Stimulated activated CD8-positive, alpha-beta memory T cell treated with anti-CD3 and anti-CD28 coated beads, Interleukin-4, amount 100 ng/mL, for 4 hours (primary cell): ENCODE results near the gene AP4B1.
A peak's percentile ranks its signal among the peaks of the same experiment; 100 is the strongest.

Experiments
- DNase-seq, 2 donors: peaks; one replicate each; pipeline ENCODE4 v3.0.0-alpha.2; 2020; ENCODE audit warnings: low read depth in 2 of 2, low spot score in 1 of 2

AP4B1 gene

DNA sequence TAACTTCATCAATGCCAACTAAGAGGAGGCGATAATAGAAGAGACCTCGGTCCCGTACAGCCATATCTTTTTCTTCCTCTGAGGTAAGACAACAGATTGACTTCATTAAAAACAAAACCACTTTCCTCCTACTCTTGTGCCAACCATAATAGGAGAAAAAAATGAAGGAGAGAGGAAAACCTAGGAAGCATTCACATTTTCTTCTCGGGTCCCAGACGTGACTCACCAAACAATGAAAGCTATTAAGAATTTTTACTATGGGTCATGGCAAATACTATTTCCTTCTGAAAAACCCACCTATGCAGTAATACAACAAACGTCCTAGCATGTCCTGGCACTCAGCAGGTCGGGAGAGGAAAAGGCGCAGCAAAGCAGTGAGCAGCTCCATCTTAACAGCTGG lies 8.6 kb downstream of the AP4B1 start:
- DNase-seq: no peak

DNA sequence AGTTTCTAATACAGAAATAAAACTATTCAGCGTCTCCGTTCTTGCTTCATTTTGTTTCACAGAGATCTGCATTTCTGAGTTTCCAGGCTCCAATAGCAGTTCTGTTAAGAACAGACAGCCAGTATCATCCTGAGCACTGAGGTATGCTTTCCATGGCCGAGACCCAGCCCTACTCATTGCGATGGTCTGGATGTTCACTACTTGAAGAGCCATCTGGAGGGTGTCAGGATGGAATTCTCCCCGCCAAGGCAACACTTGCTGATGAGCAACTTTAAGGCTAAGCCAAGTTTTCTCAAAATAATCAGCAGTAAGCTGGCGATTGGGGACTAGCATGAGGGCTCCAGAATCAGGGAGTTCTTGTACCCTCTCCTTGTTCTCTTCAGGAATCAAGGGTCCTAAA lies 9.5 kb downstream of the AP4B1 start:
- DNase-seq: no peak

DNA sequence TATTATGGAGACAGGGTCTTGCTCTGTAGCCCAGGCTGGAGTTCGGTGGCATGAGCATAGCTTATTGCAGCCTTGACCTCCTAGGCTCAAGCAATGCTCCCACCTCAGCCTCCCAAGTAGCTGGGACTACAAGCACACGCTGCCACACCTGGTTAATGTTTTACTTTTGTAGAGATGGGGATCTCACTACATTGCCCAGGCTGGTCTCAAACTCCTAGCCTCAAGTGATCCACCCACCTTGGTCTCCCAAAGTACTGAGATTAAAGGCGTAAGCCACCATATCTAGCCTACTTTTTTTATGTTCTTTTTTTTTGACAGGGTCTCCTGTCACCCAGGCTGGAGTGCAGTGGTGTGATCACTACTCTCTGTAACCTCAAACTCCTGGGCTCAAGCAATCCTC lies 11.3 kb downstream of the AP4B1 start:
- no peak for DNase-seq

GRCh38 chr1:113891631-113892220 lies 12.9 kb downstream of the AP4B1 start:
- DNase-seq: no peak

- DNase-seq: no peak
Measured at GRCh38 chr1:113890816-113891215, 13.8 kb downstream of the AP4B1 start.

GRCh38 chr1:113887402-113888175 lies 17.0 kb downstream of the AP4B1 start, which contains the start of gene BCL2L15:
BCL2L15 (minus strand) TSS chr1:113887581; CDS start chr1:113887375, 206 bp downstream.
- DNase-seq: no peak

GRCh38 chr1:113886417-113887401 lies 17.9 kb downstream of the AP4B1 start:
- DNase-seq: no peak

DNA sequence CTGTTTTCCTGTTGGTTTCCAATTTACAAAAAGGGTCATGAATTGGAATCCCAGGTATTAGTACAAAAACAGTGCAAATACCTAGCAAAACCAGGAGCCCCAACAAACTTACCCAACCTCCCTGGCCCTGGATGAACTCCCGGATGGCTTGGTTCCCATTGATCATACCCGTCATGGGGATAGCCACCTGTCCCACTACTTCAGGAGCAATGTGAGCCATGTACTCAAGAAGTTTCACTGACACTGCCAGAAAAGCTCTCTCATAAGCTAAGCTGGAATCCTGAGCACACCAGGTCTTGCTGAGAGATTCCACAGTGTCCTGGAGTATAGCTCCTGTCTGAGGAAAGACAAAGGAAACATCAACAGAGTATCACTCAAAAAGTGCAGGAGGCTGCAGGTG lies 22.9 kb downstream of the AP4B1 start:
- DNase-seq: no peak

- no peak for DNase-seq
Measured at GRCh38 chr1:113879739-113880038, 24.9 kb downstream of the AP4B1 start.

DNA sequence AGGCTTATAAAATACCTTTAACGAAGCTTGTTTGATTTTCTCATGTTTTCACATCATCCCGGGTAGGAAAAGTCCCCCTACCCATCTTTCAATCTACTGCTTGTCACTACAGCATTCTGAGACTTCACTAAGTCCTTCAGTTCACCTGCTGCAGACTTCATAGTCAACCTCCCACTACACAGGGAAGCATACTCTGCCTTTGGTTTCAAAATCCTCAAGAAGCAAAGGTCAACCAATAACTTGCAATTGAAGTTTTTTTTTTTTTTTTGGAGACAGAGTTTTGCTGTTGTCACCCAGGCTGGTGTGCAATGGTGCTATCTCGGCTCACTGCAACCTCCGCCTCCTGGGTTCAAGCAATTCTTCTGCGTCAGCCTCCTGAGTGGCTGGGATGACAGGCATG lies 28.4 kb downstream of the AP4B1 start:
- no peak for DNase-seq

DNA sequence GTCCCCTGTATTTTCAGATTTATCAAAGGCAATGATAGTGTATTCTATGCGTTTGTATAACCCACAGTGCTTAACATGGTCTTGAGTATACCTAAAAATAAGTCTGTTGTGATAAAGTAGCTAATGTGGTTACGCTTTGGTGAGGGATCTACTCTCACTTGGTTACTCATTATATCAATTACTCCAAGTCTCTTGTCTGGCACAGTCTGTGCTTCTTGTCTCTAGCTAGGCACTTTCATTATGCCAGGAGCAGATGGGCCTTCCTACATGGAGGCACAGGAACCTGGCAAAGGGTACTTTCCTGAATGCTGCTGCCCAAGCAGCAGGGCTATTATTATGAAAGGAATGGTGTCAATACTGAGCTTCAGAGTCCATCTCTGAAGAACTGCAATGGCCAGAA lies 28.9 kb downstream of the AP4B1 start:
- DNase-seq: no peak

DNA sequence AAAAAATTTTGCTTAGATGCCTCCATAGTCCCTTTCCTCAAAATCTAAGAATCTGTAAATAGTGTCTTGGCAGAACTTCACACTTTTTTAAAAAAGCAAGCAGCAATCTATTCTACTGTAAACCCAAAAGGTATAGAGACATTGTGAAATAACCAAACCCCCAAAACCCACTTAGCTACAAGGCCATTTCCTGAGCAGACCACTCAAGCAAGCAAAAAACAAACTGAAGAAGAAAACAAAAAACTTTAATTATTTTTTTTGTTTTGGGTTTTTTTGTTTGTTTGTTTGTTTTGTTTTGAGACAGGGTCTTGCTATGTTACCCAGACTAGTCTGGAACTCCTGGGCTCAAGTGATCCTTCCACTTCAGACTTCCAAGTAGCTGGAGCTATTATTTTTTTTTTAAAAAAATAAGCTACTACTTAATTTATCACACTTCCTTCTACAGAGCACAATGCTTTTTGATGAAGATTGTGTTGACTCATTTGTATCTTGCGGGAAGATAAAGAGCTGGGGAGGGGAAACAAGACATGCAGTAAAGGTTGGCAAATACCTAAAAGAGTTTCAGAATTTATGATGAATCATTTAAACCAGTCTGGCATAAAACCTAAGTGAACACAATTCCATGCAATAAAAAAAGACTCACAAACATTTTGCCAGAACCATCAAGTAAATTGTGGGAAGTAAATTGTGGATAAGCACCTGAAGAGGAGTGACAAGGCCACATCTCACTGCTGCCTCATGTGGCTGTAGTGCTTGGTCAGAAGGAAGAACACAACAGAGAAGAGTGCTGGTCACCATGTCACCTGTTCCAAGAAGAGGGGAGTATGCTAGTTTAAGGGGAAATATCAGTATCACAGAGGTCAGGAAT lies 30.4 kb downstream of the AP4B1 start:
- no peak for DNase-seq

DNA sequence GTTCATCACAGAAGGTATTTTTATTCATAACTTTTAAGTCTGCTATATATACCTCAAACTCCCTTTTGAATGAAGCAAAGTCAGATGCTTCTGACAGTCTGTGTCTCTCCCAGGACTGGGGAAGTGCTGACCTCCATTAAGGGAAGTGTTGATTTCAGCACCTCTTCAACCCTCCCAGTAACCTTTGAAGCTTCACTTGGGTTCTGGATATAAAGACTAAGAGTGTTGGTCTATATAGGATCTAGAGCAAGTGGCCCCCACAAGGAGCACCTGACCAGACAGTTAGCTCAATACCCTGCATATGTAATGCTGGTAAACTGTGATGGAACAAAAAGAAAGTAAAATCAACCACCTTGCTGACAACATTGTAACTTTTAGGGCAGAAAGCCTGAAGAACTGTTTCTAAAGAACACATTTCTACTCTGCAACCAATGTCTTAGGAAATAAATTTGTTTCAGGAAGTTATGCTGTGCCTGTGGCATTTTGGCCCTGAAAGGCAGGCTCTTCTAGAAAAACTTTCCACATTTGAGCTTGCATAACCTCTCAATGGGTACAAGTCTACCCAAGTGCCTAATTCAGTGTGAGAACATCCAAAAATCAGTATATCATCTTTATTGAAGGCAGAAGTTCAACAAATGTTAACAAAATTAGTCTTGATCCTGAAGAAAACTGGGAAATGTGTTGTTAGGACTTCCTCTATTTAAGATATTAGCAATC lies 32.2 kb downstream of the AP4B1 start:
- no peak for DNase-seq

- DNase-seq: peak; percentile 50 to 70
Measured at GRCh38 chr1:113871597-113872113, 32.9 kb downstream of the AP4B1 start, which contains the start of gene PTPN22. PTPN22 (minus strand) TSS chr1:113871712.

DNA sequence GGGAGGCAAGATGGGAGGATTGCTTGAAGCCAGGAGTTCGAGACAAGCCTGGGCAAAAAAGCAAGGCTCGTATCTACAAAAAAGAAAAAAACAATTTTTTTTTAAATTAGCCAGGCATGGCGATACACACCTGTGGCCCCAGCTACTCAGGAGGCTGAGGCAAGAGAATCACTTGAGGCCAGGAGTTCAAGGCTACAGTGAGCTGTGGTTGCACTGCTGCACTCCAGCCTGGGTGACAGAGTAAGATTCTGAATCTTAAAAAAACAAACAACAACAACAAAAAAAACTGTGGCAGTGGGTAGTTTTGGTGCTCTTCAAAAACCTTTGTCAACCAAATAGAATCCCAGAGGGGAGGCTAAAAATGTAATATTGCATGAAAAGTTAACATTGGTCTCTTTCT lies 33.8 kb downstream of the AP4B1 start:
- DNase-seq: no peak

- no peak for DNase-seq
Measured at GRCh38 chr1:113868387-113869083, 36.1 kb downstream of the AP4B1 start.

DNA sequence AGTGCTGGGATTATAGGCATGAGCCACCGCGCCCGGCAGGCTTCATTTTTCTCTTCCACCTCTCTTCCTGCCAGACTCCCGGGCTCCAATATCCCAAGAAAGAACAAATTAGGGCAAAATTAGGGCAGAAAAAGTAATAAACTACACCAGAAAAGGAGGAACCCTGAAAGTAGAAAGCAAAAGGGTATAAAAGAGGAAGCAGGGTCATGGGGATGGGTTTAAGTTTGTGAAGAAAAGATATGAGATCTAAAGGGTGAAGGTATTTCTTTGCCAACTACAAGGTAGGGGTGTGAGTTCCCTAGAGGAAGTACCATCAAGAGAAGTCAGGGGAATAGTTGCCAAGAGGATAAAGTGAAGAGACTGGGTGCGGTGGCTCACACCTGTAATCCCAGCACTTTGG lies 43.0 kb downstream of the AP4B1 start:
- DNase-seq: no peak

- no peak for DNase-seq
Measured at GRCh38 chr1:113860891-113861290, 43.7 kb downstream of the AP4B1 start.

- DNase-seq: no peak
Measured at GRCh38 chr1:113859478-113860175, 45.0 kb downstream of the AP4B1 start.
